NCI-H2081 treated with DMSO at 0.1 percent for 48 hours (cell line): ENCODE measurements around the gene KRTAP1-5.
"Not testable (repeated sequence)": the region's sequence is repeated elsewhere in the genome, so short reads cannot be mapped to it uniquely, and the experiment has no call there.

ENCODE experiments used
- DNase-seq: peaks from one replicate; lab custom pipeline; 2025; lab: John Stamatoyannopoulos, UW

The KRTAP1-5 gene

DNA sequence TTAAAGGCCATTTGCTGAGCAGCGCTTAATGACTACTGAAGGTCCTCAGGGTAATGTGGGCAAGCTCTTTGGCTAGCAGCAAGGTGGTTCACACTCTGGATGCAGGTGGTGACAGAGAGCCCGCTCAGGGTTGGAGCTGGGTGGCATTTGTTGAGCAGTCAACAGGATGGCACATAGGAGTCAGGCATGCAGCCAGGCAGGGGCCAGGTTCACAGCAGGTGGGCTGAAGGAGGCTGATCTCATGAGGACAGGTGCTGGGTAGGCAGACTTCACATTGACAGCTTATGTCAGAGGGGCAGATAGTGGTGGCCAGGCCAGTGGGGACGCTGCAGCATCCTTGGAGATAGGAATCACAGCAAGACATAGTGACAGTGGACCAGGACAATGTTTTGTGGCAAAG is 22.6 kb downstream of the KRTAP1-5 start:
- DNase-seq = no peak

DNA sequence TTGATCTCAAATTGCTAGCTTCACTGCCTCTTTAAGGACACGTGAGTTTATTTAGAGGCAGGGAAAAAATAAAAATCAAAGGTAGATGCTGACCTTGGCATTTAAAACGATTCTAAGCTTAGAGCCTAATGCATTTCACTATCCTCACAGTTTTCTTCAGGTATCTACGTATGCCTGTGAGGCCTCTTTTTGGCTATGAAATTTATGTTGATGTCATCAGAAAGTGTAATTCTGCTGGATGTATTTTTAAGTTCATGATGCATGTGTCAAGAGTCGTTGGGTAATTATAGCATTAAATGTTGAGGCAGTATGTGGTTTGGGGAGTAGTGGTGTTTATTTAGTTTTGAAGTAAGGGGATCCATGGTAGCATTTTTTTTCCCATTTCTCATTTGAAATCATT is 23.1 kb downstream of the KRTAP1-5 start:
- no peak for DNase-seq

DNA sequence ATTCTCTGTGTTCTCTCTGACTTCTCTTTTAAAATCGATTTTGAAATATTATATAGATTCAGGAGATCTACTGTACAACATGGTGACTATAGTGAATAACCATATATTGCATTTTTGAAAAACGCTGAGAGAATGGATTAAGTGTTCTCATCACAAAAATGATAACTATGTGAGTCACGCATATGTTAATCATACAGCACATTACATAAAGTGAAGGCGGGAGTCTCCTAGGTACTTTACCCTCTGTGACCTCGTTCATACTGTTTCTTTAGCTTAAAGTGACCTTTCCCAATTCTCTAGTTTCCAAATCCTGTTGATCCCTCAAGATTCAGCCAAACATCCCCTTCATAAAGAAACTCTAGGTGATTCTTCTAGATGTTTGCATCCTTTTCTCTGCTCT is 24.2 kb downstream of the KRTAP1-5 start:
- no peak for DNase-seq

DNA sequence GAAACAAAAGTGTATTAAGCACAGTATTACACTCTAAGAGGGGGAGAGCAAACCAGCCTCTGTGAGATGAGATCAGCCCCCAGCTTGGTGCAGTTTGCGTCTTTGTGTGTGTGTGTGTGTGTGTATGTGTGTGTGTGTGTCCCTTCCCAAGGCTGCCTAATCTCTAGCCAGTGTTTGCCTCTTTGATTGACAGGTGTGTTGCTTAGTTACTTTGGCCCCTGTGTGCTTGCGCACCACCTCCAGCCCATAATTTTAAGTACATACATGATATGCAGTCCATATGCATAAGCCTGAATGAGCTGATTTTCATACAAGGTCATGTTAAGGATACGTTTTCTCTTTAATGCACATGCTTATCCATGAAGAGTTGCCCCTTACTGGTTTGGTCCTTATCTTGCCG is 25.2 kb downstream of the KRTAP1-5 start:
- DNase-seq = no peak

DNA sequence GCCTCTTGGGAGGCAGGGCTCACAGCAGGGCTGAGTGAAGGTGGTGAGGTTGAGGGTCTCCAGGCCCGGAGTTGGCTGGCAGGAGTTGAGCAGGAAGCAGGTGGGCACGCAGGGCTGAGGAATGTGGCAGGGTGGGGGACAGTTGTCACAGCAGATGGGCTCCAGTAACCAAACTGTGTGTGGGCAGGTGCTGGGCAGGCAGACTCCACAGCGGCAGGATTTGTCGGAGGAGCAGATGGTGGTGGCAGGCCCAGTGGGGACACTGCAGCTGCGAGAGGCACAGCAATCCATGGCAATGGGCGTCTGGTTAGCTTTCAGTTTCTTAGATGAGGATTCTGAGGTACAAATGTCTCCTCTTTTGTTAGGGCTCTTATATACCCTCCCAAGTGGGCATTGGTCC is 27.4 kb downstream of the KRTAP1-5 start, which contains the start of gene KRTAP3-2:
TSS of gene KRTAP3-2 (minus strand) at position 344 of the 400 bp plus-strand sequence. CDS start at position 291, 53 bp downstream.
- DNase-seq = not testable (repeated sequence)

DNA sequence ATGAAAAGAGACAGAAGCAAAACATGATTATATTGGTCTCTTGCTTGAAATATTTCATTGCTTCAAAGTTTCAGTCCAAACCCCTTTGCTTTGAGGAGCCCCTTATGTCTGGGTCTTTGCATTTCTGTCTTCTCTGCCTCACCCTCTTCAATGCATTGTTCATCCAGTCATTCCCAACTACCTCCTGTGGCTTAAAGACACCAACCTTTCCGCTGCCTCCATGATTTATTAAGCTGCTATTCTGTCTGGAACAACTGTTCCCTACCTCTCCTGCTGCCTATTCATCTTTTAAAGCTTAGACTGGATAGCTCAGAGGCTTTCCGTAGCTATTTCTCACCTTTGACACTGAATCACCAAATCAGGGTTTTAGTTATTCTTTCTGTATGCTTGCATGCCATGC is 29.6 kb downstream of the KRTAP1-5 start:
- DNase-seq = no peak

DNA sequence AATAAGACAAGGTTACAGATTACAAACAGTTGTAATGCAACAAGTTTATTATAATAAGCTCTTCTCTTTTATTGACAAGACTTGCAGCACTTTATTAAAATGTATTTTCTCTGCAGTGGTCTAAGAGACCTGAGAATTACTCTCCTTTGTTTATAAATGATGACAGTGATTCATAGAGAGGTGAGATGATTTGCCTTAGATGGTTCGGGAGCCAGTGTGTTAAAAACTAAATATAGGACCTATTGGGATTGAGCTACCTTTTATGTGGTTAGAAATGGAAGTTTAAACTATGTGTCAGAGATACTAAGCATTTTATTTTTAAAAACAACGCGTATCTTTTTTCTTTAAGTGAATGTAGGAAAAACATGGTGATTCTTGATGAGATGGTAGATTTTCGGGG is 30.2 kb downstream of the KRTAP1-5 start:
- no peak for DNase-seq

DNA sequence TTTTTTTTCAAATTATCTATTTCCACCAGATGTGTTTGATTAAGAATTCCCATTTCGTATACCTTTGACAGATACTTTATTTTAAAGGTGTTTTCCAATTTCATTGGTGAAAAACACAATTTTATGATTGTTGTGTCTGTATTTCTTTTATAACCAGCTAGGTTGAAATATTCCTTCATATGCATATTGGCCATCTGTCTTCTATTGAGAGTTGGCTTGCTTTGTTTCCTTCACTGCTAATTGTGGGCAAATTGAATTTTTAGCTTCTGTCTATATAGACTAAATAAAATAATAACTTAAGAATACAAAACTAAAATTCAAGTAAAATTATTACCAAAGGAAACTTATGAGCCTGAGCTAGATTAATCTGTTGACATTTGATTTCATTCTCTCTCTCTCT is 31.9 kb downstream of the KRTAP1-5 start:
- no peak for DNase-seq

DNA sequence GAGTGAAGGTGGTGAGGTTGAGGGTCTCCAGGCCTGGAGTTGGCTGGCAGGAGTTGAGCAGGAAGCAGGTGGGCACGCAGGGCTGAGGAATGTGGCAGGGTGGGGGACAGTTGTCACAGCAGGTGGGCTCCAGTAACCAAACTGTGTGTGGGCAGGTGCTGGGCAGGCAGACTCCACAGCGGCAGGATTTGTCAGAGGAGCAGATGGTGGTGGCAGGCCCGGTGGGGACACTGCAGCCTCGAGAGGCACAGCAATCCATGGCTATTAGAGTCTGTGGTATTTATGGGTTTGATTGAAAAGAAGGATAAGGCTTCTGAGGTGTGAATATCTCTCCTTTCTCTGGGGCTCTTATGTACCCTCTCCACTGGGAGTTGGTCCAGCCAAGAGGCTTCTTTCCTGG is 33.2 kb downstream of the KRTAP1-5 start, which contains the start of gene KRTAP3-3:
TSS of gene KRTAP3-3 (minus strand) at position 326 of the 400 bp plus-strand sequence. CDS start at position 259, 67 bp downstream.
- no peak for DNase-seq

DNA sequence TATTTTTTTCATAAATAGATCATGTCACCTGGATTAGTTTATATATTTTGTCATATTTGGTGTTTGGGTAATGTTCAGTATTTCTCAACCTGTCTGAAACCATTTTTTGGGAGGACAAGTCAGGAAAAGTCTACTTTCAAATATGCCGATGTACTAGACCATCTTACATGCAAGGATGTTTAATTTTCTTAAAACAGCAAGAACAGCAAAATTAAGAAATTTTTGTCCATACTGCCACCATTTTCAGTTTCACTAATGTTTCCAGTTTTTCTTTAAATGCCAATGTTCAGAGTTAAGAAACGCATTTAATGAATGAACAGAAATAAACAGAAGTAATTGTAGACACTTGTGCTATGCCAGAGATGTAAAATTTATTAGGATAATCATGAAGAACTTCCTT is 33.9 kb downstream of the KRTAP1-5 start:
- no peak for DNase-seq

DNA sequence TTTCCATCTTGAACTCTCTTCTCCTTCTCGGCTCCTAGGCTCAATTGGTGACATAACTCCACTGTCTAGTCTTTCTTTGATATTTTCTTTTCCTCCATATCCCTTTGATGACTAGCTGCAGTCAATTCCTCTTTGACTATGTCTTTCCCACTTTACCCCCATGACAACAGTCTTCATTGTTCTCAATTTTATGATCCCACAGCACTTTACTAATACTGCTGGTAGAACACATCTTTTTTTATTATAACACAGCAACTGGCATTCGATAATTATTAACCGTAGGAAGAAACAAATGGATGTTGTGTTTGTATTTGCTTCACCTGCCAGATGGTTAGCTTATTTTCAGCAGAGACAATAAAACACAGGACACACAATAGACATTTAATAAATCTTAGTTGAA is 34.3 kb downstream of the KRTAP1-5 start:
- DNase-seq = no peak

DNA sequence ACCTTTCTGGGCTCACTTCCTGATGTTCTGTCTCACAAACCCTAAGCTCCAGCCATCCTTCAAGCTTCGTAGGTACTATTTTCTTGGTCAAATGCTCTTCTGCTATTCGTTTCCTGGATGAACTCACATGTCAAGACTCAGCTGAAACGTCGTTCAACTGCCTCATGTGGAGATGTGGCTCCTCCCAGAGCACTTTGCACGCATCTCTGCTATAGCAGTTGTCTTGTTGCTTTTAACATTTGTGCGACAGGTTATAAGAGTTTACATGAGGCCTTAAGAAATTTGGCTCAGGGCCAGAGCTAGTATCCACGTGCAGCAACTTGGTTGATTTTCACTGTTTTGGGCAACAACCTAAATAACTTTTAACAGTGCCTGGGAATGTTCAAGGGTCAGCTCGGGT is 40.1 kb downstream of the KRTAP1-5 start:
- no peak for DNase-seq

DNA sequence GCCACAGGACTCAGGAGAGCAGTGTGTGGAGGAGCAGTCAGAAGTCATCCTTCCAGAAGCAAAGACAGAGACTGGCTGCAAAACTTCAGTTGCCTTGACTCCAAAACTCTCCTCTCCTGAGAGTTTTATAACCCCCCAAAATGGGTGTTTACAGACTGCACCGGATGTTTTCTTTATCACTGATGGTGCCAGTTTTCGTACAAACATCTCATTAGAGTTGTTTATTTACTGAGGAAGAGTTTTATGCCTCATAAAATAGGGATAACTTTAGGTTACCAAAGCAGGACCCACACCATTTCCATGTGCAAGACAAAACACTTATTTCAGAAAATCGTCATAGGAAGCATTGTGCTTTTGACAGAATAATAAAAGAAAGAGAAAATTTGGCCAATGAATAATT is 42.8 kb downstream of the KRTAP1-5 start, which contains the start of gene KRT40:
TSS of gene KRT40 (minus strand) at position 101 of the 400 bp plus-strand sequence. CDS start at position 48, 53 bp downstream.
- DNase-seq = no peak

DNA sequence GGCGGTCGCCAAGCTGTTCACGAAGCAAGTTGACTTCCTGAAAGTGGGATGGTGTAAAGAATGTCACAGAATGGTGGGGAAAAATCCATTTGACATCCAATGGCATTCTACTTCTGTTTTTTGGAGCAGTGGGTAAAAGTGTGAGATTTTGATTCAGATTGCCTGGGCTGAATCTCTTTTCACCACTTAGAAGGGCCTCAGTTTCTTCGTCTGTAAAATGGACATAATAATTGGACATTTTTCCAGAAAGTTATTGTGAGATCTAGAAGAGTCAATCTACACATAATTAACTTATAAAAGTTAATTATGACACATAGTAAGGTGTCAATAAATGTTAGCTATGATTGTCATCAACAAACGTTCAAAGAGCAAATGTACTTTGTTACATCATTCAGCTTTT is 45.9 kb downstream of the KRTAP1-5 start:
- DNase-seq = no peak

DNA sequence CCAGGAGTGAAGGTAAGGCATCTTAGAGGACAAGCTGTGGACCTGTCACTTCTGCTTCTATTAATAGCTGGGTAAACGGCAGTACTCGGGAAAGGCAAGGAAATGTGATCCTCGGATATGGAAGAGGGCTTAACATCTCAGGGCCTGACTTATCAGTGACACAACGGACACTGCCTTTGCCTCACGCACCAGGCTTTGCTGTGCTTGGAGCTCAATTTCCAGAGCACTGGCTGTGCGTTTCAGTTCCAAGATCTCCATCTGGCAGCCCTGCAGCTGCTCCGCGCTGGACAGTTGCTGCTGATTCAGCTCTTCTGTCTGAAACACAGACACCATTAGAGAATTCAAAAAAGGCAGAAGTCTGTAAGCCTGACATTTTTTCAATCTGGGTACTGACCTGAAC is 46.4 kb downstream of the KRTAP1-5 start:
- no peak for DNase-seq

DNA sequence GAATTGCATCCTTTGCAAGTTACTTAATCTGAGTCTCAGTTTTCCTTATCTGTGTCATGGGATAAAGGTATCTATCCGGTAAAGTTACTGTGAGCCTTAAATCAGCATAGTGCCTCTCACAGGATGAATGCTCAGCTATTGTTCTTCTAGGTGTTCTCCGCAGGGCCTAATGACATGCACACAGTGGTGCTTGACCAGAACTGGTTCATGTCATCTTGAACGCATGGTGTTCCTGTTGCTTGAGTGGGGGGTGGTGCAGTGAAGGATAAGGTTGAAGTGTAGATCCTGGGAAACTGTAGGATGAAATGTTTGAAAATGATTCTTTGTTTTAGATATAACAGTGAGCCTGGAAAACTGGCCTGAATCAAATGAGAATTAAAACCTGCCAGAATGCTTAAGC is 46.9 kb downstream of the KRTAP1-5 start:
- DNase-seq = no peak

DNA sequence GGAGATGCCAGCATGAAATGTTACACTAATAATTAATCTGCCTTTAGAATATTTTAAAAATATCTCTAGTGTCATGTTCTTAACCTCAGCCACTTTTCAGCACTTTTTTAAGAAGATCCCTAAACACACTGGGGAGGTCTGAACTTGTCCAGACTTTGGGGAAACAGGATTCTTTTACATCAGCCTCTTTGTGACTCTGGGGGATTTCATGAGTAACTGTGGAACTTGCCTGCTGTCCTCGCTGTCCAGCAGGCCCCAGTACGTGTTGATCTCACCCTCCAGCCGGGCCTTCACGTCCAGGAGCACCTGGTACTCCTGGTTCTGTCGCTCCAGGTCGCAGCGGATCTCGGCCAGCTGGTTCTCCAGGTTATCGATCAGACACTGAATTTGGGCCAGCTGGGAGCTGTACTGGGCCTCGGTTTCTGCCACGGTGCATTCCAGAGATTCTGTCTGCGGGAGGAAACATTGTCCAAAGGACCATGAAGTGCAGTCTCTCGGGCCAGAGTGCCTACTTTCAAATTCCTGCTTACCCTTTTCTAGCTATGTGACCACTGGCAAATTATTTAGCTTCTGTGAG is 48.3 kb downstream of the KRTAP1-5 start:
- DNase-seq = no peak
